Measurements from ENCODE around the gene AADAC.

AADAC gene

DNA sequence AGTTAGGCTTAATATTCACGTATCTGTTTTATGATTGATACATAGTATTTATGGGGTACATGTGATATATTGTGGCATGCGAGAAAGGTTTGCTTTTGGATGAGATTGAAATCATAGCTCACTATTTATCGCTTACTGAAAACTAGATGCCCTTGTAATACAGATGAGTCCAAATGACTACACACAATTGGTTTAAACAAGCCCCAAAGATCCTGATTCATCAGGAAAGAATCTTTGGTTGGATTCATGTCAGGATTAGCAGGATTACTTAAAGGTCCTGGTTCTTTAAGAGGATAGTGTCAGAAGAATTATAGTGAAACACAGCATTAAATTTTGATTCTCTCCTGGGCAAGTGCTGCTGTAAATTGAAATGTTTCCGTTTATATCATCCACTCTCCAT is 18.6 kb upstream of the AADAC start:
- TF ChIP-seq, protein P1, sequence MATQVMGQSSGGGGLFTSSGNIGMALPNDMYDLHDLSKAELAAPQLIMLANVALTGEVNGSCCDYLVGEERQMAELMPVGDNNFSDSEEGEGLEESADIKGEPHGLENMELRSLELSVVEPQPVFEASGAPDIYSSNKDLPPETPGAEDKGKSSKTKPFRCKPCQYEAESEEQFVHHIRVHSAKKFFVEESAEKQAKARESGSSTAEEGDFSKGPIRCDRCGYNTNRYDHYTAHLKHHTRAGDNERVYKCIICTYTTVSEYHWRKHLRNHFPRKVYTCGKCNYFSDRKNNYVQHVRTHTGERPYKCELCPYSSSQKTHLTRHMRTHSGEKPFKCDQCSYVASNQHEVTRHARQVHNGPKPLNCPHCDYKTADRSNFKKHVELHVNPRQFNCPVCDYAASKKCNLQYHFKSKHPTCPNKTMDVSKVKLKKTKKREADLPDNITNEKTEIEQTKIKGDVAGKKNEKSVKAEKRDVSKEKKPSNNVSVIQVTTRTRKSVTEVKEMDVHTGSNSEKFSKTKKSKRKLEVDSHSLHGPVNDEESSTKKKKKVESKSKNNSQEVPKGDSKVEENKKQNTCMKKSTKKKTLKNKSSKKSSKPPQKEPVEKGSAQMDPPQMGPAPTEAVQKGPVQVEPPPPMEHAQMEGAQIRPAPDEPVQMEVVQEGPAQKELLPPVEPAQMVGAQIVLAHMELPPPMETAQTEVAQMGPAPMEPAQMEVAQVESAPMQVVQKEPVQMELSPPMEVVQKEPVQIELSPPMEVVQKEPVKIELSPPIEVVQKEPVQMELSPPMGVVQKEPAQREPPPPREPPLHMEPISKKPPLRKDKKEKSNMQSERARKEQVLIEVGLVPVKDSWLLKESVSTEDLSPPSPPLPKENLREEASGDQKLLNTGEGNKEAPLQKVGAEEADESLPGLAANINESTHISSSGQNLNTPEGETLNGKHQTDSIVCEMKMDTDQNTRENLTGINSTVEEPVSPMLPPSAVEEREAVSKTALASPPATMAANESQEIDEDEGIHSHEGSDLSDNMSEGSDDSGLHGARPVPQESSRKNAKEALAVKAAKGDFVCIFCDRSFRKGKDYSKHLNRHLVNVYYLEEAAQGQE (IDR thresholded peaks at IDR 0.05; ENCODE audit: insufficient read depth in 1 of 2, low read depth in 2 of 2, low read length in 2 of 2) = no peak
- TF ChIP-seq TAF1 (IDR thresholded peaks at IDR 0.05; ENCODE audit: borderline replicate concordance, insufficient read depth, low read length) (no peak), POLR2AphosphoS5 (IDR thresholded peaks at IDR 0.05; ENCODE audit: low read depth, low read length) (no peak), SIN3A (IDR thresholded peaks at IDR 0.05; ENCODE audit: borderline replicate concordance, insufficient read depth, low read length) (no peak), FOXP2 (optimal IDR thresholded peaks at IDR 0.05; ENCODE audit: borderline replicate concordance, extremely low read depth, extremely low read length, insufficient read depth) (no peak)

GRCh38 chr3:151796105-151796680 is 17.7 kb upstream of the AADAC start:
- TF ChIP-seq POLR2AphosphoS5 (IDR thresholded peaks at IDR 0.05; ENCODE audit: low read depth, low read length) (no peak), FOXP2 (optimal IDR thresholded peaks at IDR 0.05; ENCODE audit: borderline replicate concordance, extremely low read depth, extremely low read length, insufficient read depth) (no peak), SIN3A (IDR thresholded peaks at IDR 0.05; ENCODE audit: borderline replicate concordance, insufficient read depth, low read length) (no peak), TAF1 (IDR thresholded peaks at IDR 0.05; ENCODE audit: borderline replicate concordance, insufficient read depth, low read length) (no peak)
- TF ChIP-seq, protein P1 (IDR thresholded peaks at IDR 0.05; ENCODE audit: insufficient read depth in 1 of 2, low read depth in 2 of 2, low read length in 2 of 2) = no peak

DNA sequence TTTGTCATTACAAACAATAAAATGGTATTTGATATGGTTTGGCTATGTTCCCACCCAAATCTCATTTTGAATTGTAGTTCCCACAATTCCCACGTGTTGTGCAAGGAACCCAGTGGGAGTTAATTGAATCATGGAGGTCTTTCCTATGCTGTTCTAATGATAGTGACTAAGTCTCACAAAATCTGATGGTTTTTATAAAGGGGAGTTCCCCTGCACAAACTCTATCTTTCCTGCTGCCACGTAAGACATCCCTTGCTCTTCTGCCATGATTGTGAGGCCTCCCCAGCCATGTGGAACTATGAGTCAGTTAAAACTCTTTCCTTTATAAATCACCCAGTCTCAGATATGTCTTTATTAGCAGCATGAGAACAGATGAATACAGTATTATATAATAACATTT is 15.4 kb upstream of the AADAC start:
- TF ChIP-seq, protein P1 (IDR thresholded peaks at IDR 0.05; ENCODE audit: insufficient read depth in 1 of 2, low read depth in 2 of 2, low read length in 2 of 2) = no peak
- TF ChIP-seq TAF1 (IDR thresholded peaks at IDR 0.05; ENCODE audit: borderline replicate concordance, insufficient read depth, low read length) (no peak), POLR2AphosphoS5 (IDR thresholded peaks at IDR 0.05; ENCODE audit: low read depth, low read length) (no peak), FOXP2 (optimal IDR thresholded peaks at IDR 0.05; ENCODE audit: borderline replicate concordance, extremely low read depth, extremely low read length, insufficient read depth) (no peak), SIN3A (IDR thresholded peaks at IDR 0.05; ENCODE audit: borderline replicate concordance, insufficient read depth, low read length) (no peak)

DNA sequence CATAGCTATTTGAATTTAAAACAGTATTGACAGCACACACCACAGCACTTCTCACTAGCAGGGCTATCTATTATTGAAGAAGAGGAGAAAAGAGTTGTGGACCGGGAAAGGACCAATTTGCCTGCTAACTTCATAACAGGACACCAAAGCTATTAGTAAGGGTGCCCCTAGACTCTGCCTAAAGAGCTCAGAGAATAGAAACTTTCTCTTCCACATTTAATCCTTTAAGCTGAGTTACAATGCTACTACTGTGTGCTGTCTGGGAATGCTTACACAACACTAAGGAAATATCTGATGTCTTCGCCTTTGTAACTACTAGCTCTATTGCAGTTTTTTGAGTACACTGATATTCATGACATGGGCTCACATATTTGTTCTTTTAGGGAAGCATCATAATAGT is 13.5 kb upstream of the AADAC start:
- TF ChIP-seq FOXP2 (optimal IDR thresholded peaks at IDR 0.05; ENCODE audit: borderline replicate concordance, extremely low read depth, extremely low read length, insufficient read depth) (no peak), TAF1 (IDR thresholded peaks at IDR 0.05; ENCODE audit: borderline replicate concordance, insufficient read depth, low read length) (no peak), SIN3A (IDR thresholded peaks at IDR 0.05; ENCODE audit: borderline replicate concordance, insufficient read depth, low read length) (no peak), POLR2AphosphoS5 (IDR thresholded peaks at IDR 0.05; ENCODE audit: low read depth, low read length) (no peak)
- TF ChIP-seq, protein P1 (IDR thresholded peaks at IDR 0.05; ENCODE audit: insufficient read depth in 1 of 2, low read depth in 2 of 2, low read length in 2 of 2) = no peak
